HepG2 (cell line): ENCODE data around the gene SLC5A6.

Experiments
- ARID3A ChIP-seq: IDR thresholded peaks from 2 replicates; pipeline ENCODE4 v1.6.1; 2012; ENCODE audit warnings: low read depth, low read length, improper control_type of control experiment
- ASH2L ChIP-seq: fragments of 300-600, 200-600 bp; sonication (generic); IDR thresholded peaks from 2 replicates; pipeline ENCODE4 v1.7.0; 2017; ENCODE audit warnings: low read depth, mild to moderate bottlenecking, moderate library complexity, mixed read lengths, low read length; ENCODE audit not compliant: insufficient read length
- CENPX ChIP-seq: sonication (generic); formaldehyde crosslinking; IDR thresholded peaks from 2 replicates; pipeline ENCODE4 v1.9.0; 2021; ENCODE audit warnings: mild to moderate bottlenecking, missing genetic modification reagents, moderate library complexity
- EZH2 ChIP-seq: conservative IDR thresholded peaks from 2 replicates; pipeline ENCODE4 v1.6.1; 2012; ENCODE audit warnings: mild to moderate bottlenecking, low read depth, low read length, moderate library complexity
- JUNB ChIP-seq: sonication (generic); formaldehyde crosslinking; IDR thresholded peaks from 2 replicates; pipeline ENCODE4 v1.8.0; 2022; ENCODE audit warnings: missing genetic modification reagents, mild to moderate bottlenecking, borderline replicate concordance
- KDM4B ChIP-seq: sonication (generic); formaldehyde crosslinking; IDR thresholded peaks from 2 replicates; pipeline ENCODE4 v1.4.0; 2020; ENCODE audit warnings: missing genetic modification reagents
- KLF11 ChIP-seq: IDR thresholded peaks from 2 replicates; pipeline ENCODE4 v1.6.1; 2016; ENCODE audit warnings: missing compliant biosample characterization
- POLR2AphosphoS2 ChIP-seq: IDR thresholded peaks from 2 replicates; pipeline ENCODE4 v1.6.1; 2011; ENCODE audit warnings: low read depth, low read length, improper control_type of control experiment
- POLR2AphosphoS5 ChIP-seq: IDR thresholded peaks from 2 replicates; pipeline ENCODE4 v1.6.1; 2012; ENCODE audit warnings: low read depth, low read length
- RAD21 ChIP-seq: fragments of 450-650 bp; formaldehyde crosslinking; IDR thresholded peaks from 2 replicates; pipeline ENCODE4 v1.5.0; 2020; ENCODE audit warnings: mild to moderate bottlenecking
- TCF7 ChIP-seq: sonication (generic); IDR thresholded peaks from 2 replicates; pipeline ENCODE4 v1.6.1; 2016; ENCODE audit warnings: antibody characterized with exemption, low read depth
- TFAP4 ChIP-seq: sonication (generic); IDR thresholded peaks from 2 replicates; pipeline ENCODE4 v1.6.1; 2016; ENCODE audit warnings: low read depth, borderline replicate concordance
- ZNF740 ChIP-seq: sonication (generic); formaldehyde crosslinking; IDR thresholded peaks from 2 replicates; pipeline ENCODE4 v1.4.0; 2020; ENCODE audit warnings: missing genetic modification reagents
- TF ChIP-seq, protein P1 (sequence below): sonication (generic); formaldehyde crosslinking; IDR thresholded peaks from 2 replicates; pipeline ENCODE4 v1.9.0; 2021; ENCODE audit warnings: missing genetic modification reagents, mild to moderate bottlenecking, borderline replicate concordance

GRCh38 chr2:27159271-27159670 lies 52.8 kb downstream of the SLC5A6 start:
- TF ChIP-seq JUNB (no peak), ASH2L (no peak), RAD21 (no peak), EZH2 (no peak), CENPX (CRISPR knock-in tag) (no peak), ARID3A (no peak), ZNF740 (CRISPR knock-in tag) (no peak), KDM4B (CRISPR knock-in tag) (no peak), POLR2AphosphoS2 (no peak), POLR2AphosphoS5 (no peak), KLF11 (CRISPR knock-in tag) (no peak), TCF7 (no peak), TFAP4 (no peak)
- TF ChIP-seq, protein P1, sequence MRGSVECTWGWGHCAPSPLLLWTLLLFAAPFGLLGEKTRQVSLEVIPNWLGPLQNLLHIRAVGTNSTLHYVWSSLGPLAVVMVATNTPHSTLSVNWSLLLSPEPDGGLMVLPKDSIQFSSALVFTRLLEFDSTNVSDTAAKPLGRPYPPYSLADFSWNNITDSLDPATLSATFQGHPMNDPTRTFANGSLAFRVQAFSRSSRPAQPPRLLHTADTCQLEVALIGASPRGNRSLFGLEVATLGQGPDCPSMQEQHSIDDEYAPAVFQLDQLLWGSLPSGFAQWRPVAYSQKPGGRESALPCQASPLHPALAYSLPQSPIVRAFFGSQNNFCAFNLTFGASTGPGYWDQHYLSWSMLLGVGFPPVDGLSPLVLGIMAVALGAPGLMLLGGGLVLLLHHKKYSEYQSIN: no peak
